Liver (tissue), 9 donors: ENCODE data around the gene PCP4L1. TPM values are rescaled to one million over a fixed set of nuclear protein-coding genes. Genes with fewer than 3 reads are reported as not detected.
"Not testable (repeated sequence)": the region's sequence is repeated elsewhere in the genome, so short reads cannot be mapped to it uniquely, and the experiment has no call there.

Experiments used
- DNase-seq: peaks from one replicate; pipeline ENCODE4 v3.0.0-alpha.2; 2017; ENCODE audit warnings: low spot score
- H3K27ac ChIP-seq, 2 donors: one replicate each; pipeline ENCODE4 v1.7.0; 2013; ENCODE audit warnings: inconsistent platforms in 2 of 2, low read length in 2 of 2, control low read depth in 1 of 2, low read depth in 1 of 2, mild to moderate bottlenecking in 1 of 2
- H3K27me3 ChIP-seq, 4 donors: one replicate each; pipeline versions ENCODE4 v1.6.1 to v1.7.0; 2013; ENCODE audit warnings: low read length in 3 of 4, inconsistent platforms in 1 of 4, mild to moderate bottlenecking in 1 of 4, moderate library complexity in 1 of 4; ENCODE audit not compliant: control insufficient read depth in 4 of 4, insufficient read depth in 4 of 4
- H3K36me3 ChIP-seq, 4 donors: one replicate each; pipeline versions ENCODE4 v1.6.1 to v1.7.0; 2013; ENCODE audit warnings: low read length in 3 of 4, mild to moderate bottlenecking in 3 of 4, low read depth in 1 of 4, moderate library complexity in 1 of 4; ENCODE audit not compliant: control insufficient read depth in 4 of 4, insufficient read depth in 3 of 4
- H3K4me1 ChIP-seq, 4 donors: one replicate each; pipeline versions ENCODE4 v1.6.1 to v1.7.0; 2013; ENCODE audit warnings: low read length in 3 of 4, mild to moderate bottlenecking in 3 of 4, moderate library complexity in 1 of 4; ENCODE audit not compliant: control insufficient read depth in 4 of 4, insufficient read depth in 4 of 4
- H3K4me3 ChIP-seq, 3 donors: one replicate each; pipeline versions ENCODE4 v1.6.1 to v1.7.0; 2013; ENCODE audit warnings: low read length in 3 of 3, control low read depth in 1 of 3, low read depth in 1 of 3, mild to moderate bottlenecking in 1 of 3
- H3K9ac ChIP-seq, 2 donors: one replicate each; pipeline ENCODE4 v1.7.0; 2013; ENCODE audit warnings: low read length in 2 of 2, mild to moderate bottlenecking in 2 of 2, moderate library complexity in 2 of 2, control low read depth in 1 of 2, low read depth in 1 of 2
- H3K9me3 ChIP-seq, 4 donors: one replicate each; pipeline versions ENCODE4 v1.6.1 to v1.7.0; 2013; ENCODE audit warnings: low read length in 3 of 4; ENCODE audit not compliant: control insufficient read depth in 4 of 4
- EGR1 ChIP-seq, 2 donors: IDR thresholded peaks; 2 replicates each; pipeline ENCODE4 v1.6.1; 2016 to 2018; ENCODE audit warnings: antibody characterized with exemption in 2 of 2, low read depth in 2 of 2
- FOXA1 ChIP-seq: IDR thresholded peaks from 2 replicates; pipeline ENCODE4 v1.6.1; 2016; ENCODE audit warnings: antibody characterized with exemption
- FOXA2 ChIP-seq: IDR thresholded peaks from 2 replicates; pipeline ENCODE4 v1.6.1; 2016; ENCODE audit warnings: antibody characterized with exemption
- GABPA ChIP-seq, 2 donors: IDR thresholded peaks in 1 of 2; conservative IDR thresholded peaks in 1 of 2; 2 replicates each; pipeline ENCODE4 v1.6.1; 2016; ENCODE audit warnings: antibody characterized with exemption in 2 of 2, mild to moderate bottlenecking in 1 of 2, moderate library complexity in 1 of 2
- HNF4A ChIP-seq, 2 donors: conservative IDR thresholded peaks; 2 replicates each; pipeline ENCODE4 v1.6.1; 2016; ENCODE audit warnings: antibody characterized with exemption in 2 of 2, mild to moderate bottlenecking in 2 of 2
- HNF4G ChIP-seq: IDR thresholded peaks from 2 replicates; pipeline ENCODE4 v1.6.1; 2016; ENCODE audit warnings: antibody characterized with exemption
- JUND ChIP-seq, 2 donors: IDR thresholded peaks; 2 replicates each; pipeline ENCODE4 v1.6.1; 2016; ENCODE audit warnings: antibody characterized with exemption in 2 of 2
- NR2F2 ChIP-seq: IDR thresholded peaks from 2 replicates; pipeline ENCODE4 v1.6.1; 2016; ENCODE audit warnings: antibody characterized with exemption
- RAD21 ChIP-seq, 2 donors: IDR thresholded peaks; 2 replicates each; pipeline ENCODE4 v1.6.1; 2016; ENCODE audit warnings: antibody characterized with exemption in 2 of 2, mild to moderate bottlenecking in 2 of 2
- RXRA ChIP-seq, 2 donors: IDR thresholded peaks; 2 replicates each; pipeline ENCODE4 v1.6.1; 2017 to 2018; ENCODE audit warnings: antibody characterized with exemption in 2 of 2, mild to moderate bottlenecking in 1 of 2
- SP1 ChIP-seq: IDR thresholded peaks from 2 replicates; pipeline ENCODE4 v1.6.1; 2018; ENCODE audit warnings: antibody characterized with exemption, mild to moderate bottlenecking
- TAF1 ChIP-seq: conservative IDR thresholded peaks from 2 replicates; pipeline ENCODE4 v1.6.1; 2016; ENCODE audit warnings: antibody characterized with exemption, mild to moderate bottlenecking
- YY1 ChIP-seq: IDR thresholded peaks from 2 replicates; pipeline ENCODE4 v1.6.1; 2016; ENCODE audit warnings: antibody characterized with exemption, mild to moderate bottlenecking
- WGBS: extraction: QIAGEN DNeasy Blood & Tissue Kit; methylation state at CpG from one replicate; pipeline ENCODE4 v1.1.7; 2013; 5-methylcytosine and 5-hydroxymethylcytosine counted together
- polyA plus RNA-seq, 2 donors: library from polyadenylated mRNA; stranded (reverse) in 1 of 2; unstranded in 1 of 2; fragments of 200-250 nt in 1 of 2; fragments of >200 nt in 1 of 2; fragmentation: Nextera tagmentation in 1 of 2; extraction: Ambion mirVana in 1 of 2; gene quantifications; one replicate each; pipeline versions ENCODE4 v1.2.1 to v1.2.3, GENCODE V29; 2013 to 2015
- total RNA-seq, 2 donors: library from RNA; depleted of rRNA; stranded (reverse); fragments of >200 nt; gene quantifications; one replicate each; pipeline ENCODE4 v1.2.3, GENCODE V29; 2014
- TF ChIP-seq, protein P1 (sequence below): IDR thresholded peaks from 2 replicates; pipeline ENCODE4 v1.6.1; 2016; ENCODE audit warnings: antibody characterized with exemption
- TF ChIP-seq, protein P2 (sequence below): IDR thresholded peaks from 2 replicates; pipeline ENCODE4 v1.6.1; 2016; ENCODE audit warnings: antibody characterized with exemption
- TF ChIP-seq, protein P3 (sequence below): fragments of 150-350 bp; IDR thresholded peaks from 2 replicates; pipeline ENCODE4 v1.5.1; 2017; ENCODE audit warnings: improper control_type of control experiment, low read depth, low read length; ENCODE audit not compliant: missing input control
- TF ChIP-seq, protein P4 (sequence below): IDR thresholded peaks from 2 replicates; pipeline ENCODE4 v1.6.1; 2016; ENCODE audit warnings: antibody characterized with exemption
- donor health status: healthy.
- donor health status: healthy.
- donor health status: healthy.
- donor health status: healthy.
- donor health status: healthy.

The PCP4L1 gene
- total and polyA plus RNA-seq, 4 donors = 1.1 to 8.7 (median 5.0) TPM

DNA sequence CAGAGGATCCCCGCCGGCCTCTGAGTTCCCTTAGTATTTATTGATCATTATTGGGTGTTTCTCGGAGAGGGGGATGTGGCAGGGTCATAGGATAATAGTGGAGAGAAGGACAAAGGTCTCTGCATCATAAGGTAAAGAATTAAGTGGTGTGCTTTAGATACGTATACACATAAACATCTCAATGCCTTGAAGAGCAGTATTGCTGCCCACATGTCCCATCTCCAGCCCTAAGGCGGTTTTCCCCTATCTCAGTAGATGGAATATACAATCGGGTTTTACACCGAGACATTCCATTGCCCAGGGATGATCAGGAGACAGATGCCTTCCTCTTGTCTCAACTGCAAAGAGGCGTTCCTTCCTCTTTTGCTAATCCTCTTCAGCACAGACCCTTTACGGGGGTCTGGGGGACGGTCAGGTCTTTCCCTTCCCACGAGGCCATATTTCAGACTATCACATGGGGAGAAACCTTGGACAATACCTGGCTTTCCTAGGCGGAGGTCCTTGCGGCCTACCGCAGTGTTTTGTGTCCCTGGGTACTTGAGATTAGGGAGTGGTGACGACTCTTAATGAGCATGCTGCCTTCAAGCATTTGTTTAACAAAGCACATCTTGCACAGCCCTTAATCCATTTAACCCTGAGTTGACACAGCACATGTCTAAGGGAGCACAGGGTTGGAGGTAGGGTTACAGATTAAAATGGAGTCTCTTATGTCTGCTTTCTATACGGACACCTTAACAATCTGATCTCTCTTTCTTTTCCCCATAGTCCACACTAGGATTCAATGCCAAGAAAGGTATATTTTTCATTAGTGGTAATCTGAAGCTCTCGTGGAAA lies 57.5 kb downstream of the PCP4L1 start:
- H3K27ac ChIP-seq, H3K9me3 ChIP-seq, H3K4me3 ChIP-seq, DNase-seq, H3K9ac ChIP-seq, H3K27me3 ChIP-seq, H3K36me3 ChIP-seq: not testable (repeated sequence)
- peaks cover 14 to 42% (median 29%) of the 10 kb centered on the region in 4 donors for H3K4me1 ChIP-seq
- WGBS = 80% methylated on average over 17 of the region's 17 CpGs

DNA sequence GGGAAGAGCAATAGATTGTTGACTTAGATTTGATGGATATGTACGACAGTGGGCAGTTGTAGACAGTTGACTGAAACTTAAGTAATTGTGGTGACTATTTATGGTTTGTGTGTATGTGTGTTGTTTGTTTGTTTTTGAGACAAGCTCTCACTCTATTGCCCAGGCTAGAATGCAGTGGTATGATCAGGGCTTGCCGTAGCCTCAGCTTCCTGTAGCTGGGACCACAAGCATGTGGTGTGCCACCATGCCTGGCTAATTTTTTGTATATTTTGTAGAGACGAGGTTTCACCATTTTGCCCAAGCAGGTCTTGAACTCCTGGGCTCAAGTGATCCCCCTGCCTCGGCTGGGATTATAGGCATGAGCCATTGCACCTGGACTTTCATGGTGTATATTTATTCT lies 65.5 kb downstream of the PCP4L1 start:
- Histone ChIP-seq H3K4me1 (peaks cover 4 to 10% (median 9%) of the 10 kb centered on the region in 4 donors), H3K36me3 (peaks cover 9 to 25% (median 15%) of the 10 kb centered on the region in 4 donors), H3K27me3 (no peaks in the 10 kb centered on the region), H3K9ac (no peak overlapping the region), H3K4me3 (no peak overlapping the region), H3K27ac (no peak overlapping the region), H3K9me3 (no peaks in the 10 kb centered on the region)
- DNase-seq = no peak
- TF ChIP-seq, protein P1, sequence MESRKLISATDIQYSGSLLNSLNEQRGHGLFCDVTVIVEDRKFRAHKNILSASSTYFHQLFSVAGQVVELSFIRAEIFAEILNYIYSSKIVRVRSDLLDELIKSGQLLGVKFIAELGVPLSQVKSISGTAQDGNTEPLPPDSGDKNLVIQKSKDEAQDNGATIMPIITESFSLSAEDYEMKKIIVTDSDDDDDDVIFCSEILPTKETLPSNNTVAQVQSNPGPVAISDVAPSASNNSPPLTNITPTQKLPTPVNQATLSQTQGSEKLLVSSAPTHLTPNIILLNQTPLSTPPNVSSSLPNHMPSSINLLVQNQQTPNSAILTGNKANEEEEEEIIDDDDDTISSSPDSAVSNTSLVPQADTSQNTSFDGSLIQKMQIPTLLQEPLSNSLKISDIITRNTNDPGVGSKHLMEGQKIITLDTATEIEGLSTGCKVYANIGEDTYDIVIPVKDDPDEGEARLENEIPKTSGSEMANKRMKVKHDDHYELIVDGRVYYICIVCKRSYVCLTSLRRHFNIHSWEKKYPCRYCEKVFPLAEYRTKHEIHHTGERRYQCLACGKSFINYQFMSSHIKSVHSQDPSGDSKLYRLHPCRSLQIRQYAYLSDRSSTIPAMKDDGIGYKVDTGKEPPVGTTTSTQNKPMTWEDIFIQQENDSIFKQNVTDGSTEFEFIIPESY = no peak
- TF ChIP-seq SP1 (no peak), HNF4G (no peak), JUND (IDR thresholded peaks at IDR 0.05) (no peak), NR2F2 (no peak), YY1 (no peak), TAF1 (no peak), RXRA (IDR thresholded peaks at IDR 0.05) (no peak), FOXA1 (no peak), EGR1 (IDR thresholded peaks at IDR 0.05; ENCODE audit: low read depth in 2 of 2) (no peak), GABPA (IDR thresholded peaks at IDR 0.05 in 1 of 2, conservative IDR thresholded peaks at IDR 0.05 in 1 of 2) (no peak)
- TF ChIP-seq, protein P2, sequence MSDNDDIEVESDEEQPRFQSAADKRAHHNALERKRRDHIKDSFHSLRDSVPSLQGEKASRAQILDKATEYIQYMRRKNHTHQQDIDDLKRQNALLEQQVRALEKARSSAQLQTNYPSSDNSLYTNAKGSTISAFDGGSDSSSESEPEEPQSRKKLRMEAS = no peak
- TF ChIP-seq, protein P3, sequence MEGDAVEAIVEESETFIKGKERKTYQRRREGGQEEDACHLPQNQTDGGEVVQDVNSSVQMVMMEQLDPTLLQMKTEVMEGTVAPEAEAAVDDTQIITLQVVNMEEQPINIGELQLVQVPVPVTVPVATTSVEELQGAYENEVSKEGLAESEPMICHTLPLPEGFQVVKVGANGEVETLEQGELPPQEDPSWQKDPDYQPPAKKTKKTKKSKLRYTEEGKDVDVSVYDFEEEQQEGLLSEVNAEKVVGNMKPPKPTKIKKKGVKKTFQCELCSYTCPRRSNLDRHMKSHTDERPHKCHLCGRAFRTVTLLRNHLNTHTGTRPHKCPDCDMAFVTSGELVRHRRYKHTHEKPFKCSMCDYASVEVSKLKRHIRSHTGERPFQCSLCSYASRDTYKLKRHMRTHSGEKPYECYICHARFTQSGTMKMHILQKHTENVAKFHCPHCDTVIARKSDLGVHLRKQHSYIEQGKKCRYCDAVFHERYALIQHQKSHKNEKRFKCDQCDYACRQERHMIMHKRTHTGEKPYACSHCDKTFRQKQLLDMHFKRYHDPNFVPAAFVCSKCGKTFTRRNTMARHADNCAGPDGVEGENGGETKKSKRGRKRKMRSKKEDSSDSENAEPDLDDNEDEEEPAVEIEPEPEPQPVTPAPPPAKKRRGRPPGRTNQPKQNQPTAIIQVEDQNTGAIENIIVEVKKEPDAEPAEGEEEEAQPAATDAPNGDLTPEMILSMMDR = no peak
- TF ChIP-seq, protein P4, sequence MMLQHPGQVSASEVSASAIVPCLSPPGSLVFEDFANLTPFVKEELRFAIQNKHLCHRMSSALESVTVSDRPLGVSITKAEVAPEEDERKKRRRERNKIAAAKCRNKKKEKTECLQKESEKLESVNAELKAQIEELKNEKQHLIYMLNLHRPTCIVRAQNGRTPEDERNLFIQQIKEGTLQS = no peak
- WGBS = 87% methylated on average over 4 of the region's 4 CpGs

DNA sequence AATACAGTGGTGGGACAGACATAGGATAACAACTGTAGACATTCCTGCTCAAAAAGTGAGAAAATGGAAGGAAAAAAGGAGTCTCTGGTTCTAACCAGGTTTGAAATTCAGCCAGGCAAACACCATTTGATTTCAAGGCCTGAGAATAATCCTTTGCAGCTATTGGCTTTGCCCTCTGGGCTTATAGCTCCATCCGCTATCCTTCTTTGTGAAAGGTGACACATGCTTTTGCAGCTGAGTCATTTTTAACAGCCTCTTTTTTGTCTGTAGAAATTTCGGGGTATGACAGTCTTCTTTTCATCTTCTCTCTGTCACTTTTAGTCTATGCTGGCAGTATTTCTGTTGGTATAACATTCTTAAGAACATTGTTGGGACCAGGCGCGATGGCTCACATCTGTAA lies 71.8 kb downstream of the PCP4L1 start:
- Histone ChIP-seq H3K27ac (no peak overlapping the region), H3K9ac (no peak overlapping the region), H3K4me1 (peaks cover 0 to 3% (median 0%) of the 10 kb centered on the region in 4 donors), H3K4me3 (no peak overlapping the region), H3K9me3 (no peaks in the 10 kb centered on the region), H3K36me3 (peaks cover 14 to 66% (median 50%) of the 10 kb centered on the region in 4 donors), H3K27me3 (no peaks in the 10 kb centered on the region)
- no peak for DNase-seq
- 96% methylated on average over 4 of the region's 4 CpGs for WGBS
- TF ChIP-seq NR2F2 = no peak
- TF ChIP-seq SP1 = no peak
- TF ChIP-seq TAF1 = no peak
- TF ChIP-seq RXRA (IDR thresholded peaks at IDR 0.05) = no peak
- TF ChIP-seq, protein P4 = no peak
- no peak for TF ChIP-seq JUND (IDR thresholded peaks at IDR 0.05)
- no peak for TF ChIP-seq GABPA (IDR thresholded peaks at IDR 0.05 in 1 of 2, conservative IDR thresholded peaks at IDR 0.05 in 1 of 2)
- no peak for TF ChIP-seq FOXA2
- TF ChIP-seq RAD21 (IDR thresholded peaks at IDR 0.05) = no peak
- no peak for TF ChIP-seq YY1
- TF ChIP-seq HNF4A (conservative IDR thresholded peaks at IDR 0.05) = no peak
- TF ChIP-seq, protein P1 = no peak
- TF ChIP-seq HNF4G = no peak
- TF ChIP-seq, protein P3 = no peak
- no peak for TF ChIP-seq EGR1 (IDR thresholded peaks at IDR 0.05; ENCODE audit: low read depth in 2 of 2)
